Measurements from ENCODE around the gene ZNF331.
A peak's percentile ranks its signal among the peaks of the same experiment; 100 is the strongest.
"Not testable (repeated sequence)": the region's sequence is repeated elsewhere in the genome, so short reads cannot be mapped to it uniquely, and the experiment has no call there.

The ZNF331 gene

DNA sequence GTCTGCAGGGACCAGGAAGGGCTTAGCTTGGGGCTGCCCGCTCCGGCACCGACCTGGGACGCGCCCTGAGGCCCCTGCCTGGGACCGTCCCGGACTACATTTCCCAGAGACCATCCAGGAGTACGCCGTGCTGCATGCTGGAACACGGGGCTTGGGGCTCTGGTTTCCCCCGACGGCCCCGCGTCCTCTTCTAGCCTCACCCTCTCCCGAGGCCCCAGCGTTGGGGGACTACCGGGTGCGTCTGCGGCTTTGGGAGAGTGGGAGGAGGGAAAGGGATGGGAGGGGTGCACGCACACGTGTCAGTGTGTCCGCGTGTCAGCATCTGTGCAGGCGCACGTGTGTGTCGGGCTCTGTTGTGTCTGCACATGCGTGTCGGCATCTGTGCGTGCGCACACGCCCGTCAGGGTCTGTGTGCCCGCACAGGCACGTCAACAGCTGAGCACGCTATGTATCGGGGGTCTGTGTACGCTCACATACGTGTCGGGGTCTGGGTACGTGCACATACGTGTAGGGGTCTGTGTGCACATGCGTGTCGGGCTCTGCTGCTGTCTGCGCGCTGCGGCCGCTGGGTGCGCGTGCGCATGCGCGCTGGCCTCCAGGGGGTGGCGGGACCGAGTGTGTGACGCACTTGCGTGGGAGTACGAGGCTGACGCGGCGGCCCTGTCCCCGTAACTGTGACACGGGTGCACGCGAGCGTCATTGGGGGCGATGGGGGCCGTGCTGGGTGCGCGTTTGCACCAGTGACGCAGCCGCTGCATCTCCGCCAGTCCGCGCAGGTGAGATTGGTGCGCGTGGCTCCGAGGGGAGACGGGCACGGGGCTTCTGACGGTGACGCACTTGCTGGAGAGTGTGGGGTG is at the start of gene ZNF331:
Gene ZNF331, plus strand, starts transcription at position 625 of the 857 bp plus-strand sequence. CDS start 31,232 bp downstream, outside the sequence.
- peak; percentile 92 for DNase-seq (ENCODE audit: low read depth)

- no peak for DNase-seq (ENCODE audit: low read depth)
Observed at GRCh38 chr19:53492153-53492552, 45.8 kb upstream of the ZNF331 start.

- not testable (repeated sequence) for DNase-seq (ENCODE audit: low read depth)
Observed at GRCh38 chr19:53497311-53498023, 40.5 kb upstream of the ZNF331 start.

DNA sequence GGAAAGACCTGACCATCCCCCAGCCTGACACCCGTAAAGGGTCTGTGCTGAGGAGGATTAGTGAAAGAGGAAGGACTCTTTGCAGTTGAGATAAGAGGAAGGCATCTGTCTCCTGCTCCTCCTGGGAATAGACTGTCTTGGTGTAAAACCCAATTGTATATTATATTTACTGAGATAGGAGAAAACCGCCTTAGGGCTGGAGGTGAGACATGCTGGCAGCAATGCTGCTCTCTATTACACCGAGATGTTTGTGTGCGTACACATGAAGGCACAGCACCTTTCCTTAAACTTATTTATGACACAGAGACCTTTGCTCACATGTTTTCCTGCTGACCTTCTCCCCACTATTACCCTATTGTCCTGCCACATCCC is 39.9 kb upstream of the ZNF331 start:
- not testable (repeated sequence) for DNase-seq (ENCODE audit: low read depth)

GRCh38 chr19:53503151-53503550 is 34.8 kb upstream of the ZNF331 start:
- not testable (repeated sequence) for DNase-seq (ENCODE audit: low read depth)

DNA sequence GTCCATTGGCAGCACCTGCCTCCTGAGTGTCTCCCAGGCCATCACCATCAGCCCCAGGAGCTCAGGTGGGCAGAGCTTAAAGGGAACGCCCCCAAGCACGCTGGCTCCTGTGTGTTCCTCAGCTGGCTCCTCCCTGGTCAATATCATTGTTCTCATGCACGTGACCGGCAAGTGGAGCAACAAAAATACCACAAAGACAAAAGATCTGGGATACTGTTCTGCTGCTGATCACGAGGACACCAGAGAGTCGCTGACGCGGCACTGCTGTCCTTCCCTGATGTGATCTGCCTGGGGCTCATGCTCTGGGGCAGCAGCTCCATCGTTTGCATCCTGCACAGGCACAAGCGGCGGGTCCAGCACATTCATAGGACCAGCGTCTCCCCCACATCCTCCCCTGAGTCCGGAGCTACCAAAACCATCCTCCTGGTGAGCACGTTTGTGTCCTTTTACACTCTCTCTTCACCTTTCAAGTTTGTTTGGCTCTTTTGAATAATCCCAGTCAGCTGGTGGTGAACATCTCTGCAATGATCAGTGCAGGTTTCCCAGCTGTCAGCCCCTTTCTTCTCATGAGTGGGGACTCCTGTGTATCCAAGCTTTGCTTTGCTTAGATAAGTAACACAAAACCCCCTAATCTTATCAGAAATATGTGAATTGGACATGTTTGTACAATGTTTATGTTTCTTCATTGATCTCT is 34.1 kb upstream of the ZNF331 start:
- not testable (repeated sequence) for DNase-seq (ENCODE audit: low read depth)

- not testable (repeated sequence) for DNase-seq (ENCODE audit: low read depth)
Observed at GRCh38 chr19:53504365-53504703, 33.6 kb upstream of the ZNF331 start.

- no peak for DNase-seq (ENCODE audit: low read depth)
Observed at GRCh38 chr19:53504885-53505284, 33.1 kb upstream of the ZNF331 start.

DNA sequence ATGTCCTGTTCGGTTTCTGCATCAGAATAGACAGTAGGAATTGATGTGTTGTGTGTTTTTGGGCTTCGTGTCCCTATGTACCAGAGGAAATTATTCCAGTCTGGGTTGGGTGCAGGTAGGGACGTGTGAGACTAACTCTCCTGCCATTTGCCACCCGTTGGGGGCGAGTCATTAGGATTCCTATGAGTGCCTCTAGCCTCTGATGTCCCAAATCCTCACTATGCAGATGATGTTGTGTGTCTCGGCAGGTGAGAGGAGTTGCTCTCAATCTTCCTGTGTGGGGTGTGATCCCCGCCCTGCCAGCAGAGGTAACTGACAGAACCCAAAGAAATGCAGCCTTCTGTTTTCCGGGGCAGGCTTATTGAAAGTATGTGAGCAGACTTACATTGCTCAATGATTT is 31.2 kb upstream of the ZNF331 start:
- DNase-seq (ENCODE audit: low read depth): no peak

DNA sequence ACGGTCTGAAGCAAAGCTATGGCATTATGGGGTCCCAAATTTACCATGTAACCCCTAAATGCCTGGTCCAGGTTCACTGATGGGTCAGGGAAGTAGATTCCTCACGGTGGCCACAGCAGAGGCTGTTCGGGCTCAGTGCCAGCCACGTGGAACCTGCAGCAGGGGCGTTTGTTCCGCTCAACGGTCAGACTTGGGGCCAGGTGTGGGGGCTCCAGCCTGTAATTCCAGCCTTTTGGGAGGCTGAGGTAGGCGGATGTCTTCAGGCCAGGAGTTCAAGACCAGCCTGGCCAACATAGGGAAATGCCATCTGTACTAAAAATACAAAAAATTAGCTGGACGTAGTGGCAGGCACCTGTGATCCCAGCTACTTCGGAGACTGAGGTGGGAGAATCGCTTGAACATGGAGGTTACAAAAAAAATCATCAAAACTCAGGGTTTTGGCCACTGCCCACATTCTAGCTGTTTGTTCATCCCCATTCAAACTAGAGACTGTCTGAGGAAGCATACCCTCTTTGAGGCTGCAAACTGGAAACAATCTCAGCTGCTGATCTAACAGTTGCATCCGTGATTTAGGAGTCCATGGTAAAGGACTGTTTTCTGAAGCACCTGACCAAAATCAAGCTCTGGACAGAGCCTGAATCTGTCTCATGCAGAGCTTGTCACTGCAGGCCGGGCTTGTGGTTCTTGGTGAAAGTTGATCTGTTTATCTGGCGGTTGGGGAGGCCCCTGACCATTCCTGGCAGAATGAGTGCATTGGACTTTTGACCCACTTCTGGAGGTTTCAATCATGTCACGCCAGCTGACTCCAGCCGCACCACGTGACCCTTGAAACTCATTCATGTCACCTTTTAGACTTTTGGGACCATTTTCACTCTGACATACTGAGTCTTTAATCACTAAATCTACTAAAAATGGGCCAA is 30.2 kb upstream of the ZNF331 start:
- no peak for DNase-seq (ENCODE audit: low read depth)

GRCh38 chr19:53509443-53509842 is 28.5 kb upstream of the ZNF331 start:
- no peak for DNase-seq (ENCODE audit: low read depth)

GRCh38 chr19:53509845-53510244 is 28.1 kb upstream of the ZNF331 start:
- no peak for DNase-seq (ENCODE audit: low read depth)

GRCh38 chr19:53511357-53511756 is 26.6 kb upstream of the ZNF331 start:
- DNase-seq (ENCODE audit: low read depth): no peak

DNA sequence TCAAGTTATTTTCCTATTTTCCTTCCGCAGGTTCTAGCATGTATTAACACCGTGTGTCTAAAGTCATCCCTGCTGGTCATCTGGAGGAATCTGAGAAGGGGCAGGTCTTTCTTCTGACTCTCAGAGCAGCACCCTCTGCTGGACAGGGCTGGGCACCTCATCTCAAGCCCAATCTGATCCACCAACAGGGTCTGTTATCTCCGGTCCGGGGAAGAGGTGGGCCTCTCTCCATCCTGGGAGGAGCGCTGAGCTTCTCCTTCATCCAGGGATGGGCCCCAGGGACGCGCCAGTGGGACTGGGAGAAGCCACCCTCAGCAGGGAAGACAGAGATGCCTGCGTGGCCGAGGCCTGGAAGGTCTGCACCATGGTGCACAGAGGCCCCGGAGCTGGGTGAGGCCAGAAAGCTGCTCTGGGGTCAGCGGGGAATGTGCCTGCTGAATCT is 26.0 kb upstream of the ZNF331 start:
- no peak for DNase-seq (ENCODE audit: low read depth)

DNA sequence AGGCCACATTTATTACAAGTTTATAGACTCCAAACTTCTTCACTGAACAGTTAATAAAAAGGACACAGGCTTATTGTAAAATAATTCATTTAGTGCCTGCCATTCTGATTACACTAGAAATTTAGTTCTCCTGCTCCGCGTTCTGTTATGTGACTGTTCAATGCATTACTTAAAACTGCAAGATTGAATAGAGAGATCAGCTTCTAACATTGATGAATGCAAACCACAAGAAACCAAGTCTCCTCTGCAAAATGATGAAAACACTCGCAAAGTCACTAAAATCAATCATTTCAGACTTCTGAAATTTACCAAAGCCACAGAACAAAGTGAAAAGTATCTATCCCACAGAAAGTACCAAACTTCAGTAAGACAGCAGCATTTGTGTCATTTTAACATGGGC is 22.9 kb upstream of the ZNF331 start:
- DNase-seq (ENCODE audit: low read depth): not testable (repeated sequence)

DNA sequence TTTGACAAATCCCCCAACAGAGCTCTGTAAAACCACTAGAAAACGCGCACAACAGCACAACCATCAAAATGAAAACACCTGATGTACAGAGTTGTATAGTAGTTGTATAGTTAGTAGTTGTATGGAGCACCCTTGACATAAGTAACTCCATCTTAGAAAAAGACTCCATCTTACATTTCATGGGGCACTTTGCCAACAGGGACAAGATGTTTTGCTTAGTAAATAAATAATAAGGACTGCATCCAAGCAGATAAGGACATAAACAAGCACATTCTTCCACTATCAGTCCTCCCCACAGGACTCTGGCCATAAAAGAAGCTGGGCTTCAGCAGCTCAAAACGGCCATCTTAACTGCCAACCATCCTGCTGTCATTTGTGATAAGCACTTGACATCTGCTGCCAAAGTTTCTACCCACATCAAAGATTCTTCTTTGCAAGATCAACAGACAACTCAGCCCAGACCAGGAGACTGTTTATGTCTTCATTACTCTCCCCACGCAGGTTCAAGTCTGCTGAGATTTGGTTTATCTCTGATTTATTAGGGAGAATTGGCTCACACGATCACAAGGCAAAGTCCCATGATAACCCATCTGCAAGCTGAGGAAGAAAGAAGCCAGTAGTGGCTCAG is 20.7 kb upstream of the ZNF331 start:
- DNase-seq (ENCODE audit: low read depth): no peak

DNA sequence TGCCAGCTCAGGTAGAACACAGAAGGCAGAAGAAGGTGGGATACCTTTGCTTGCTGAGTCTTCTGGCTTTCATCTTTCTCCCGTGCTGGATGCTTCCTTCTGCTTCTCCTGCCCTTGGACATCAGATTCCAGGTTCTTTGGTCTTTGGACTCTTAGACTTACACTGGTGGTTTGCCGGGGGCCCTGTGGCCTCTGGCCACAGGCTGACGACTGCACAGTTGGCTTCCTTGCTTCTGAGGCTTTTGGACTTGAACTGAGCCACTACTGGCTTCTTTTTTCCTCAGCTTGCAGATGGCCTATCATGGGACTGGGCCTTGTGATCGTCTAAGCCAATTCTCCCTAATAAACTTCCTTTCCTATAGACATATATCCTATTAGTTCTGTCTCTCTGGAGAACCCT is 19.8 kb upstream of the ZNF331 start:
- DNase-seq (ENCODE audit: low read depth): no peak

- no peak for DNase-seq (ENCODE audit: low read depth)
Observed at GRCh38 chr19:53518716-53519115, 19.2 kb upstream of the ZNF331 start.

DNA sequence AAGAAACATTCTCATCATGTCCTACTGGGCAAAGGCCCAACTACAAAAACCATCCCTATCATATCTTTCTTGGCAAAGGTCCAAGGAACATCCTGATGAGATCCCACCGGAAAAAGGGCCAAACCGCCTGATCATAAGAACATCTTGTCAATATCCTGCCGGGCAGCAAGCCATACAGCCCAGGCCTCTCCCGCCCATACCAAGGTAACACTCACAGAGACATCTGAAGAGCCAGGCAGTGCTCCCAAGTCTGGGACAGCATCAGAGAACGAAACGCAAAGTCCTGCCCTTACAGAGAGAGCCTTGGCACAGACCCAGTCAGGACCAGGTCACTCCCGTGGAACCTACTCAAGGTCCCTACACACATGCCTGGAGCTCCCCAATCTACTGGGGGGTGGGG is 18.5 kb upstream of the ZNF331 start:
- DNase-seq (ENCODE audit: low read depth): no peak

DNA sequence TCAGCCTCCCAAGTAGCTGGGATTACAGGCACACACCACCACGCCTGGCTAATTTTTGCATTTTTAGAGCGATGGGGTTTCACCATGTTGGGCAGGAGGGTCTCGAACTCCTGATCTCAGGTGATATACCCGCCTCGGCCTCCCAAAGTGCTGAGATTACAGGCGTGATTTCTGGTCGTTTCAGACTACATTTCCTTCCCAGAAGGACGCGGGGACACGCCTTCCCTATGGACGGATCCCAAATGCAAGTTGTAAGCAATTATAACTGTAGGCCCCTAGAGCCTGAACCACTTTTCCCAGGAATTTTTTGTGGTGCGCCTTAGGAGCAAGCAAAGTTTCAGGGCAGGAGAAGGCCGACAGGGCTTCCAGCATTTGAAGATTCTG is 17.8 kb upstream of the ZNF331 start:
- no peak for DNase-seq (ENCODE audit: low read depth)
